RWPE1 (cell line): ENCODE measurements around the gene TANC1.

Experiments used
- CTCF ChIA-PET: fragments of 350-600 bp; sonication (Branson Sonifier 250); formaldehyde crosslinking; extraction: SDS; loops from one replicate; lab custom pipeline; 2021; lab: Yijun Ruan, JAX
- POLR2A ChIA-PET: fragments of 400-600 bp; formaldehyde crosslinking; extraction: SDS; loops from one replicate; lab custom pipeline; 2020; ENCODE audit warnings: antibody characterized with exemption; ENCODE audit not compliant: low non-redundant PET; lab: Yijun Ruan, JAX
- DNase-seq: peaks from one replicate; pipeline ENCODE4 v3.0.0; 2012; ENCODE audit warnings: low spot score
- H3K27ac ChIP-seq: fragments of 450-650 bp; 2 replicates; pipeline ENCODE4 v1.5.1; 2017
- TF ChIP-seq, protein P1 (sequence below): fragments of 450-650 bp; conservative IDR thresholded peaks from 2 replicates; pipeline ENCODE4 v1.5.1; 2017; ENCODE audit warnings: low read depth, mild to moderate bottlenecking

The TANC1 gene

DNA sequence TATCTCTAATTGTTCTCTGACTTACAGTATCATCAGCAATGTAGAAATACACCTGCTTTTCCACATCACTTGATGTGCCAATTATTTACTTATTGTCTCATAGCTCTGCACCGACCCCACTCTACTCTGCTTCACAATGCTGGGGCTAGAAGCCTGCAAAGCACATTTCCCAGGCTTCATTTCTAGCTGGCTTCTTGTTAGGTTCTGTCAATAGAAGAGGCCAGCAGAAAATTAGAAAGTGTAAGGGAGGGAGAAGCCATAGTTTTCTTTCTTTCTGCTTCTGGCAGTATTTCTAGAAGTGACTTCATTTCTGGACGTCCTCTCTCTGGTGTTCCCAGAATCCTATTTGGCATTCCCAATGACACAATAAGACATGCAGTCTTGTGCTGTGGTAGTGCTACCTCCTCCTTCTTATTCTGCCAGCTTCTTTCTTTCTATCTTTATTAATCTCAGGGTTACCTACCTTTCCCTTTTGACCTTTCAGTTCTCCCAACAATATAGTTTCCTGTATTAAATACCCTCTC is 12.5 kb upstream of the TANC1 start:
- CTCF ChIA-PET, result interaction anchor here (0.7 to 0.8 kb wide), 2 partner anchors 53 to 204 kb away, joined by 3 to 5 read pairs; no protein-coding TSS in a partner anchor
- DNase-seq, result no peak
- TF ChIP-seq, protein P1, sequence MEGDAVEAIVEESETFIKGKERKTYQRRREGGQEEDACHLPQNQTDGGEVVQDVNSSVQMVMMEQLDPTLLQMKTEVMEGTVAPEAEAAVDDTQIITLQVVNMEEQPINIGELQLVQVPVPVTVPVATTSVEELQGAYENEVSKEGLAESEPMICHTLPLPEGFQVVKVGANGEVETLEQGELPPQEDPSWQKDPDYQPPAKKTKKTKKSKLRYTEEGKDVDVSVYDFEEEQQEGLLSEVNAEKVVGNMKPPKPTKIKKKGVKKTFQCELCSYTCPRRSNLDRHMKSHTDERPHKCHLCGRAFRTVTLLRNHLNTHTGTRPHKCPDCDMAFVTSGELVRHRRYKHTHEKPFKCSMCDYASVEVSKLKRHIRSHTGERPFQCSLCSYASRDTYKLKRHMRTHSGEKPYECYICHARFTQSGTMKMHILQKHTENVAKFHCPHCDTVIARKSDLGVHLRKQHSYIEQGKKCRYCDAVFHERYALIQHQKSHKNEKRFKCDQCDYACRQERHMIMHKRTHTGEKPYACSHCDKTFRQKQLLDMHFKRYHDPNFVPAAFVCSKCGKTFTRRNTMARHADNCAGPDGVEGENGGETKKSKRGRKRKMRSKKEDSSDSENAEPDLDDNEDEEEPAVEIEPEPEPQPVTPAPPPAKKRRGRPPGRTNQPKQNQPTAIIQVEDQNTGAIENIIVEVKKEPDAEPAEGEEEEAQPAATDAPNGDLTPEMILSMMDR, result no peak
- POLR2A ChIA-PET, result interaction anchor here (1.4 kb wide), 1 partner anchor 13 kb away, joined by 5 read pairs; the partner anchor contains the start of gene TANC1
- H3K27ac ChIP-seq, result no peak overlapping the region

DNA sequence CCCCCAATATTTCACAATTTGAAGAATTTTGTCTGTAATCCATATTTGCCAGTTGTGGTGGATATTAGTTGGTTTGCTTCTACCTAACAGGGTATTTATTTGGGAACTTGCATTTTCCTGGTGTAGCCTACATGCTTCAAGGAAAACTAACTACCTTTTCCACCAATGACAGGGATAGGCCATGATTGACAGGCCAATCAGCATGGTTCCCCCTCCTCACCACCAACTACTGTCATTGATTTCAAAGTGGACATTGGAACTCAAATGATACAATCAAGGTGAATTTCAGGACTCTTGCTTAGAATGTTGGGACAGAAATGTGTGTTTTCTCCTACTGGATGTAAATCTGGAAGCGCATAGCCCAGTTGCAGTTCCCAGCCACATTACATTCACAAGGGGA is 10.1 kb upstream of the TANC1 start:
- TF ChIP-seq, protein P1, result no peak
- ChIA-PET CTCF (interaction anchor here (0.6 kb wide), 1 partner anchor 36 kb away, joined by 3 read pairs; no protein-coding TSS in a partner anchor), POLR2A (no interaction called here)
- no peak for DNase-seq
- H3K27ac ChIP-seq, result no peak overlapping the region

DNA sequence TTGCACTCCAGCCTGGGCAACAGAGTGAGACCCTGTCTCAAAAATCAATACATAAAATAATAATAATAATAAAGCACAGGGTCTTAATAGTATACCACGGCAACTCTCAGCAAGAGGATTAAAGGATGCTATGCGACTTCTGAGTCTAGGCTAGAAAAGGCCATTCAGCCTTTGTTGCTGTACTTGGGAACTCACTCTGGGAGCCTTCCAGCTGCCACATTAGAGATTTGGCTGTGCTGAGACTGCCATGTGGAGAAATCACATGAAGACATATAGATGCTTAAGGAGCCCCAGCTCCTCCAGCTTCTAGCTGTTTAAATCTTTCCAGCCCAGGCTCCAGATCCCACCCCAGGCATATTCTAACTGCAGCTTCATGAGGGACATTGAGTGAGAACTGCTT is 8.2 kb upstream of the TANC1 start:
- H3K27ac ChIP-seq, result no peak overlapping the region
- no peak for DNase-seq
- CTCF ChIA-PET, result no interaction called here
- POLR2A ChIA-PET, result no interaction called here
- TF ChIP-seq, protein P1, result no peak

DNA sequence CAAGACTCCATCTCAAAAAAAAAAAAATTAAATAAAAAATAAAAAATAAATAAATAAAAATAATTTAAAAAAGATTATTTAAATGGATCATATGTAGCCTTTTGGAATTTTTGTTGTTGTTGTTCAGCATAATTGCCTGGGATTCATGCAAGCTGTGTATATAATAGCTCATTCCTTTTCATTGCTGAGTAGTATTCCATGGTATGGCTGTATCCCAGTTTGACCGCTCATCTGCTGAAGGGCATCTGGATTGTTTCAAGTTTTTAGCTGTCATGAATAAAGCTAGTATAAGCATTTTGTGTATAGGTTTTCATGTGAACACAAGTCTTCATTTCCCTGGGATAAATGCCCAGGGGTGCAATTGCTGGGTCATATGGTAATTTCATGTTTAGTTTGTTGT is 6.4 kb upstream of the TANC1 start:
- TF ChIP-seq, protein P1, result no peak
- H3K27ac ChIP-seq, result no peak overlapping the region
- CTCF ChIA-PET, result interaction anchor here (0.7 kb wide), 1 partner anchor 10 kb away, joined by 4 read pairs; no protein-coding TSS in a partner anchor
- POLR2A ChIA-PET, result interaction anchor here (0.7 kb wide), 1 partner anchor 544 kb away, joined by 3 read pairs; no protein-coding TSS in a partner anchor
- no peak for DNase-seq

DNA sequence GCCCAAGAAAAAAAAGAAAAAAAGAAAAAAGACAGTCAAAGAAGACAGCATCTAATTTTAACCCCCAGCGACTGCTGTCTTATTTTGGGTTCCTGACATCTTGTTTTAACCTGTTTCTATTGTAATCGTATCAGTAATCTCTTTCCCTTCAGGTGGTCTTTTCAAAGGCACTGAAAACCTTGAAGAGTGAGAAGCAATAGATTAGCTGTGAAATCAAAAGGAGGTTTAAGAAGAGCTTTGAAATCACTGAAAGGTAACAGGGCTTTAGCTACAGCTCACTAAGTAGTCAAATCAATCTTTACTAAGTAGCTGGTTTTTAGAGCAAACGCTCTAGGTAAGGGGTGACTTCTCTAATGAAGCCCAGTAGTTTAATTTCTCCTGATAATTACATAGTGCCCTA is 5.4 kb upstream of the TANC1 start:
- CTCF ChIA-PET, result no interaction called here
- POLR2A ChIA-PET, result no interaction called here
- no peak for DNase-seq
- no peak overlapping the region for H3K27ac ChIP-seq
- TF ChIP-seq, protein P1, result no peak

DNA sequence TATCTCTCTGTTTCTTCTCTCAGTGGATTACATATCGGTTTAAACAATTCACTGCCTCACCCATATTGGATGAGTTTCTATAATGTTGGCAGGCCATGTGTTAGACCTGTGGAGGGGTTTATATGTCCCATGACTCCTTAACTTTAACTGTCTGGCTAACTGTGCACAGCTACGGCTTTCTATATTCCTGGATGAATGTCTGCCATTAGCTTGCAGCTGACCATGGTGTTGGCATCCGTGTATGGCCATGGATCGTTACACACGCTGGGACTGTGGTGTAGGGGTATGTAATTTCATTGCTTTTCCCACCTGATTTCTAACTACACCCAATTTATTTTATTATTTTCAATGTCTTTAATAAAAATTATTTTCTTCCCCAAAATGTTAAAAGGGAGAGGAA is 3.3 kb upstream of the TANC1 start:
- TF ChIP-seq, protein P1, result no peak
- POLR2A ChIA-PET, result no interaction called here
- CTCF ChIA-PET, result no interaction called here

More for the DNA sequence above, 3.3 kb upstream of the TANC1 start:
- DNase-seq, result no peak
- H3K27ac ChIP-seq, result no peak overlapping the region
